ENCODE data around the gene DCLK3. TPM values are rescaled to one million over a fixed set of nuclear protein-coding genes. Genes with fewer than 3 reads are reported as not detected.

The DCLK3 gene
- total and polyA plus RNA-seq, 4 donors: 0.04 to 0.80 (median 0.21) TPM

GRCh38 chr3:36674816-36675215 is 89.5 kb downstream of the DCLK3 start:
- DNase-seq: no peak

GRCh38 chr3:36669764-36670163 is 94.6 kb downstream of the DCLK3 start:
- ATAC-seq (ENCODE audit: insufficient read depth, low FRiP score): no peak
- 94 to 96% methylated on average over 3 of the region's 3 CpGs for WGBS, 2 donors
- Histone ChIP-seq H3K4me3 (no peak overlapping the region), H3K36me3 (ENCODE audit: control insufficient read depth in 4 of 4, insufficient read depth in 4 of 4, low read length in 4 of 4) (no peaks in the 10 kb centered on the region), H3K9ac (ENCODE audit: insufficient read depth in 1 of 2, low read length in 2 of 2) (no peak overlapping the region), H3K4me1 (ENCODE audit: control insufficient read depth in 5 of 5, insufficient read depth in 5 of 5, low read length in 5 of 5) (no peaks in the 10 kb centered on the region), H3K27ac (ENCODE audit: low read depth in 1 of 2, low read length in 1 of 2) (no peak overlapping the region), H3K9me3 (ENCODE audit: control insufficient read depth in 4 of 4, insufficient read depth in 3 of 4, low read length in 3 of 4) (no peaks in the 10 kb centered on the region), H3K27me3 (ENCODE audit: control insufficient read depth in 3 of 3, insufficient read depth in 3 of 3, low read length in 2 of 3) (no peaks in the 10 kb centered on the region)
- TF ChIP-seq CTCF (IDR thresholded peaks at IDR 0.05; ENCODE audit: control extremely low read depth, extremely low read depth): no peak
- DNase-seq: no peak

More at GRCh38 chr3:36674816-36675215, 89.5 kb downstream of the DCLK3 start:
- no peak overlapping the region for H3K9ac ChIP-seq (ENCODE audit: insufficient read depth in 1 of 2, low read length in 2 of 2)
- 75 to 88% methylated on average over 11 of the region's 11 CpGs for WGBS, 2 donors
- no peak for ATAC-seq (ENCODE audit: insufficient read depth, low FRiP score)
- TF ChIP-seq CTCF (IDR thresholded peaks at IDR 0.05; ENCODE audit: control extremely low read depth, extremely low read depth): no peak
- H3K27ac ChIP-seq (ENCODE audit: low read depth in 1 of 2, low read length in 1 of 2): no peak overlapping the region
- H3K4me3 ChIP-seq: no peak overlapping the region
- H3K4me1 ChIP-seq (ENCODE audit: control insufficient read depth in 5 of 5, insufficient read depth in 5 of 5, low read length in 5 of 5): no peaks in the 10 kb centered on the region
- no peaks in the 10 kb centered on the region for H3K36me3 ChIP-seq (ENCODE audit: control insufficient read depth in 4 of 4, insufficient read depth in 4 of 4, low read length in 4 of 4)
- H3K27me3 ChIP-seq (ENCODE audit: control insufficient read depth in 3 of 3, insufficient read depth in 3 of 3, low read length in 2 of 3): no peaks in the 10 kb centered on the region
- H3K9me3 ChIP-seq (ENCODE audit: control insufficient read depth in 4 of 4, insufficient read depth in 3 of 4, low read length in 3 of 4): peaks cover 0 to 4% (median 2%) of the 10 kb centered on the region in 4 donors

- DNase-seq (no peak), ATAC-seq (ENCODE audit: insufficient read depth, low FRiP score) (no peak)
- no peaks in the 10 kb centered on the region for H3K4me1 ChIP-seq (ENCODE audit: control insufficient read depth in 5 of 5, insufficient read depth in 5 of 5, low read length in 5 of 5)
- no peaks in the 10 kb centered on the region for H3K9me3 ChIP-seq (ENCODE audit: control insufficient read depth in 4 of 4, insufficient read depth in 3 of 4, low read length in 3 of 4)
- H3K27ac ChIP-seq (ENCODE audit: low read depth in 1 of 2, low read length in 1 of 2): no peak overlapping the region
- WGBS, 2 donors: 67 to 72% methylated on average over 2 of the region's 2 CpGs
- no peak overlapping the region for H3K9ac ChIP-seq (ENCODE audit: insufficient read depth in 1 of 2, low read length in 2 of 2)
- TF ChIP-seq CTCF (IDR thresholded peaks at IDR 0.05; ENCODE audit: control extremely low read depth, extremely low read depth): no peak
- H3K4me3 ChIP-seq: no peak overlapping the region
- no peaks in the 10 kb centered on the region for H3K36me3 ChIP-seq (ENCODE audit: control insufficient read depth in 4 of 4, insufficient read depth in 4 of 4, low read length in 4 of 4)
- H3K27me3 ChIP-seq (ENCODE audit: control insufficient read depth in 3 of 3, insufficient read depth in 3 of 3, low read length in 2 of 3): no peaks in the 10 kb centered on the region
Measured at GRCh38 chr3:36666166-36666565, 98.2 kb downstream of the DCLK3 start.

DNA sequence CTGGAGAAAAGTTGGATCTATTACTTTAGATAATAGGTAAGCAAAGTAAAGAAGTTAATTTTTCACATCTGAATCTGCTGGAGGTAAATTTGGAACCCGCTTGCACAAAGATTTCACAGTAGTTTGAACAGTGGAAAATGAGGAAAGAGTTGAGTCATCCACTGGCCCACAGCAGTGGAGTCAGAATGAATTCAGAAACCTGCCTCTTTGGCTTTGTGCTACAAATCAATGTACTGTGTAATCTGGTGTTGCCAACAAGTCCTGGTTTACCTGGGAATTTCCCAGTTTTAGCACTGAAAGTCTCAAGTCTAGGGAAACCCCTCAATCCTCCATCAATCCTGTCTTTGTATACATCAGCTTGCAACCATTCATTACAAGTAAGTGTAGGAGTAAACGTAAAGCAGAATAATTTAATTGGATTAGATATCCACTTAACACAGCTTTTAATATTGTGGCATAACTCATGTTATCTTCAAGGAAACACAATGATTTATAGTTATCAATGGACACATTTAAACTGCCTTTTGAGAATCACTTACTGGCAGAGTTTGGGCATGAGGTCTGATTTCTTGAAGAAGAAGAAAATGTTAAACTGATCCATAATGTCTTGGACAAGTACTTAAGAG is 100.6 kb downstream of the DCLK3 start:
- WGBS, 2 donors: 86 to 91% methylated on average over 2 of the region's 2 CpGs

More for the DNA sequence above, 100.6 kb downstream of the DCLK3 start:
- no peak overlapping the region for H3K4me3 ChIP-seq
- no peaks in the 10 kb centered on the region for H3K36me3 ChIP-seq (ENCODE audit: control insufficient read depth in 4 of 4, insufficient read depth in 4 of 4, low read length in 4 of 4)
- no peaks in the 10 kb centered on the region for H3K27me3 ChIP-seq (ENCODE audit: control insufficient read depth in 3 of 3, insufficient read depth in 3 of 3, low read length in 2 of 3)
- no peak overlapping the region for H3K9ac ChIP-seq (ENCODE audit: insufficient read depth in 1 of 2, low read length in 2 of 2)
- TF ChIP-seq CTCF (IDR thresholded peaks at IDR 0.05; ENCODE audit: control extremely low read depth, extremely low read depth): no peak
- ATAC-seq (ENCODE audit: insufficient read depth, low FRiP score) (no peak), DNase-seq (no peak)
- H3K9me3 ChIP-seq (ENCODE audit: control insufficient read depth in 4 of 4, insufficient read depth in 3 of 4, low read length in 3 of 4): no peaks in the 10 kb centered on the region
- H3K27ac ChIP-seq (ENCODE audit: low read depth in 1 of 2, low read length in 1 of 2): no peak overlapping the region
- H3K4me1 ChIP-seq (ENCODE audit: control insufficient read depth in 5 of 5, insufficient read depth in 5 of 5, low read length in 5 of 5): no peaks in the 10 kb centered on the region
